Ishikawa (cell line): ENCODE results near the gene ARID3A.

ENCODE experiments used
- CEBPB ChIP-seq: IDR thresholded peaks from 2 replicates; pipeline ENCODE4 v1.6.1; 2012
- CREB1 ChIP-seq: IDR thresholded peaks from 2 replicates; pipeline ENCODE4 v1.6.1; 2012; ENCODE audit warnings: low read depth
- EGR1 ChIP-seq: IDR thresholded peaks from 2 replicates; pipeline ENCODE4 v1.6.1; 2012
- EP300 ChIP-seq: IDR thresholded peaks from 2 replicates; pipeline ENCODE4 v1.6.1; 2012; ENCODE audit warnings: borderline replicate concordance
- FOXM1 ChIP-seq: IDR thresholded peaks from 2 replicates; pipeline ENCODE4 v1.6.1; 2012; ENCODE audit warnings: low read depth, borderline replicate concordance
- MAX ChIP-seq: IDR thresholded peaks from 2 replicates; pipeline ENCODE4 v1.6.1; 2012
- NFIC ChIP-seq: IDR thresholded peaks from 2 replicates; pipeline ENCODE4 v1.6.1; 2012
- RAD21 ChIP-seq: IDR thresholded peaks from 2 replicates; pipeline ENCODE4 v1.6.1; 2012; ENCODE audit warnings: low read depth
- REST ChIP-seq: IDR thresholded peaks from 2 replicates; pipeline ENCODE4 v1.6.1; 2012; ENCODE audit warnings: low read depth, mild to moderate bottlenecking
- TAF1 ChIP-seq: IDR thresholded peaks from 2 replicates; pipeline ENCODE4 v1.6.1; 2012; ENCODE audit warnings: low read depth, mild to moderate bottlenecking
- TCF12 ChIP-seq: IDR thresholded peaks from 2 replicates; pipeline ENCODE4 v1.6.1; 2012; ENCODE audit warnings: low read depth
- TEAD4 ChIP-seq: IDR thresholded peaks from 2 replicates; pipeline ENCODE4 v1.6.1; 2012
- YY1 ChIP-seq: IDR thresholded peaks from 2 replicates; pipeline ENCODE4 v1.6.1; 2012; ENCODE audit warnings: low read depth
- ZBTB7A ChIP-seq: IDR thresholded peaks from 2 replicates; pipeline ENCODE4 v1.6.1; 2012; ENCODE audit warnings: low read depth
- TF ChIP-seq, protein P1 (sequence below): IDR thresholded peaks from 2 replicates; pipeline ENCODE4 v1.6.1; 2012

Gene ARID3A

GRCh38 chr19:986083-986482, 60.2 kb downstream of the ARID3A start:
- TF ChIP-seq REST (no peak), TAF1 (no peak), CEBPB (no peak)

DNA sequence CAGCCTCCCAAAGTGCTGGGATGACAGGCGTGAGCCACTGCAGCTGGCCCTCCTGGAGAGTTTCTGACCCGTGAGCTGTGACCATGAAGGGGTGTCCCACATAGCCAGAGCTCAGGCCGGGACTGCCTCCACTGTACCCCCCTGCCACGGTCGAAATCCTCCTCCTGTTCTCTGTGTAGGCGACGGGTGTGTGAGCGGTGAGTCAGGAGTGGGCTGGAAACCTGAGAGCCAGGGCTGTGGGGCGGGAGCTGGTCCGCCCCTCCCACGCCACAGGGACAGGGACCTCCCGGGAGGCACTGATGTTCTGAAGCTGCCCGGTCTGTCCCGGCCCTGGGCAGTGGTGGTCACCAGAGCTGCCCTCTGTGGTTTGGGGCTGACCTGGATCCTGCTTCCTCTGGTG, 62.2 kb downstream of the ARID3A start:
- peak; percentile 47; the same call in 1 of the 2 replicates for TF ChIP-seq EGR1
- no peak for TF ChIP-seq NFIC
- no peak for TF ChIP-seq TCF12
- no peak for TF ChIP-seq TEAD4
- TF ChIP-seq CEBPB: no peak
- TF ChIP-seq MAX: 0 out of 2 replicates have a peak, but pooled peaks have one; percentile 13
- no peak for TF ChIP-seq YY1
- no peak for TF ChIP-seq ZBTB7A
- no peak for TF ChIP-seq RAD21
- peak; percentile 37; the same call in 1 of the 2 replicates for TF ChIP-seq EP300

- TF ChIP-seq TAF1 (no peak), TEAD4 (no peak), REST (no peak), RAD21 (no peak)
Observed at GRCh38 chr19:988510-988909, 62.7 kb downstream of the ARID3A start.

DNA sequence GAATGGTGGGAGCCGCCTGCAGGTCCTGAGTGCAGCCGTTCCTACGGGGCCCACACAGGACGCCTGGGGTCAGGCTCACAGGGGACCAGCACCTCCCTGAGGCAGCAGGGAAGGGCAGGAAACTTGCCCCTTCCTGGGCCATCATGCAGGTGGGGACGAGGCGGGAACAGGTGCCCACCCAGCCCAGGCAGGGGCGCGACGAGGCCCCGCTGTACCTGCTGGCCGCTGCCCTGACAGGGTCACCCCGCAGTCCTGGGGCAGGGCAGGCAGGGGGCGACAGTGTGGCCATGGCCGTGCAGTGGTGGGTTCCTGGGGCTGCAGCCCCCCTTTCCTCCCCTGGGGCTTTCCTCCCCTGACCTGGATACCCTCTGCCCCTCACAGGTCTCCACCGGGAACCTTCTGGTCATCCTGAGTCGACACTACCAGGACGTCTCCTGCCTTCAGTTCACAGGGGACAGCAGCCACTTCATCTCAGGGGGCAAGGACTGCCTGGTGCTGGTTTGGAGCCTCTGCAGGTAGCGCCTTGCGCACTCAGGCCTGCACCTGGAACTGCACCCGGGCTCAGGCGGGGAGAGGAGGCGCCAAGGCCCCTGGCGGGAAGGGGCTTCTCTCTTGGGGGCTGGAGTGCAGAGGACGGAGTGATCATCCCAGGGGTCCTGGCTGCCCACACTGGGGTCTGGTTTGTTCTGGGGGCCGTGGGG, 63.7 kb downstream of the ARID3A start:
- TF ChIP-seq TCF12 (no peak), TAF1 (no peak), MAX (0 out of 2 replicates have a peak, but pooled peaks have one; percentile 14)

GRCh38 chr19:990119-990571, 64.3 kb downstream of the ARID3A start:
- TF ChIP-seq FOXM1: peak; percentile 39; the same call in 1 of the 2 replicates
- TF ChIP-seq, protein P1, sequence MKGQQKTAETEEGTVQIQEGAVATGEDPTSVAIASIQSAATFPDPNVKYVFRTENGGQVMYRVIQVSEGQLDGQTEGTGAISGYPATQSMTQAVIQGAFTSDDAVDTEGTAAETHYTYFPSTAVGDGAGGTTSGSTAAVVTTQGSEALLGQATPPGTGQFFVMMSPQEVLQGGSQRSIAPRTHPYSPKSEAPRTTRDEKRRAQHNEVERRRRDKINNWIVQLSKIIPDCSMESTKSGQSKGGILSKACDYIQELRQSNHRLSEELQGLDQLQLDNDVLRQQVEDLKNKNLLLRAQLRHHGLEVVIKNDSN: peak; percentile 41; the same call in 1 of the 2 replicates
- peak; percentile 91 for TF ChIP-seq TCF12
- TF ChIP-seq TAF1: peak; percentile 26; the same call in 1 of the 2 replicates
- TF ChIP-seq MAX: peak; percentile 80
- no peak for TF ChIP-seq YY1
- peak; percentile 10; the same call in 1 of the 2 replicates for TF ChIP-seq EGR1
- no peak for TF ChIP-seq CREB1
- peak; percentile 93 for TF ChIP-seq TEAD4
- TF ChIP-seq NFIC: peak; percentile 88
- TF ChIP-seq EP300: peak; percentile 86
- peak; percentile 96; the same call in 1 of the 2 replicates for TF ChIP-seq ZBTB7A
- TF ChIP-seq CEBPB: no peak
- TF ChIP-seq REST: no peak
- TF ChIP-seq RAD21: no peak
